K562 (cell line): ENCODE results near the gene IGSF23. TPM values are rescaled to one million over a fixed set of nuclear protein-coding genes. Genes with fewer than 3 reads are reported as not detected.

Experiments used
- ATAC-seq: fragments of 200-7000 bp; cut with Tn5 transposase; 3 replicates; pipeline ENCODE4 v1.9.1; 2020; ENCODE audit warnings: moderate library complexity
- BruUV-seq: library from RNA; stranded (reverse); fragments of 400-500 nt; replicated peaks from 2 replicates; lab custom pipeline; 2021; lab: Mats Ljungman, UMichigan
- CTCF ChIA-PET: fragments of 300-600 bp; formaldehyde crosslinking; extraction: SDS; loops from one replicate; lab custom pipeline; 2021; ENCODE audit warnings: low intra/inter-chr PET ratio; lab: Yijun Ruan, JAX
- POLR2A ChIA-PET: fragments of 300-600, 350-650 bp; sonication (Branson Sonifier 250); formaldehyde crosslinking; extraction: SDS; loops from one replicate; lab custom pipeline; 2021; ENCODE audit warnings: antibody characterized with exemption, inconsistent platforms; lab: Yijun Ruan, JAX
- DNase-seq, 4 experiments: peaks; one replicate each; pipeline versions ENCODE4 v3.0.0 to v3.0.0-alpha.2; 2011 to 2018; ENCODE audit warnings: low spot score in 3 of 4, mixed read lengths in 3 of 4; ENCODE audit errors: extremely low read depth in 1 of 4
- FAIRE-seq: peaks from 2 replicates; lab custom pipeline; 2011; peaks lifted over from hg19 to GRCh38; lab: Jason Lieb, UNC
- H2AFZ ChIP-seq: 2 replicates; pipeline ENCODE4 v1.6.0; 2011; ENCODE audit warnings: low read depth, low read length, control low read depth, inconsistent platforms
- H3K27ac ChIP-seq: fragments of 200-600 bp; 3 replicates; pipeline ENCODE4 v1.8.0; 2011; ENCODE audit warnings: low read depth, mild to moderate bottlenecking, control low read depth, inconsistent platforms, low read length, moderate library complexity, mixed read lengths; ENCODE audit errors: extremely low read depth
- H3K27me3 ChIP-seq, 2 experiments: fragments of 300-600 bp in 1 of 2; 2 replicates in 1 of 2; 3 replicates in 1 of 2; pipeline versions ENCODE4 v1.6.0 to v1.8.0; 2011; ENCODE audit warnings: inconsistent platforms in 2 of 2, low read length in 2 of 2, mild to moderate bottlenecking in 1 of 2, mixed read lengths in 1 of 2, moderate library complexity in 1 of 2; ENCODE audit not compliant: control insufficient read depth in 2 of 2, insufficient read depth in 2 of 2
- H3K36me3 ChIP-seq: fragments of 300-600 bp; 3 replicates; pipeline ENCODE4 v1.8.0; 2011; ENCODE audit warnings: mild to moderate bottlenecking, low read length, inconsistent platforms; ENCODE audit not compliant: control insufficient read depth, insufficient read depth
- H3K4me1 ChIP-seq, 2 experiments: fragments of 200-600 bp in 1 of 2; replicated peaks in 1 of 2; 2 replicates in 1 of 2; 3 replicates in 1 of 2; pipeline versions ENCODE4 v1.5.1 to v1.8.0; 2011; ENCODE audit warnings: inconsistent platforms in 2 of 2, low read length in 2 of 2, mild to moderate bottlenecking in 1 of 2, mixed read lengths in 1 of 2, moderate library complexity in 1 of 2; ENCODE audit not compliant: control insufficient read depth in 2 of 2, insufficient read depth in 2 of 2
- H3K4me2 ChIP-seq: 2 replicates; pipeline ENCODE4 v1.6.1; 2011; ENCODE audit warnings: low read length, control low read depth, inconsistent platforms, mixed read lengths; ENCODE audit not compliant: insufficient read depth
- H3K4me3 ChIP-seq: fragments of 200-600 bp; sonication (generic), shearing (Covaris generic); 2 replicates; pipeline ENCODE4 v1.5.1; 2016; ENCODE audit warnings: control low read depth, inconsistent platforms
- H3K79me2 ChIP-seq: fragments of 200-600 bp; 3 replicates; pipeline ENCODE4 v1.8.0; 2011; ENCODE audit warnings: low read length, inconsistent platforms; ENCODE audit not compliant: control insufficient read depth, insufficient read depth
- H3K9ac ChIP-seq, 2 experiments: 2 replicates each; pipeline versions ENCODE4 v1.6.0 to v1.6.1; 2011; ENCODE audit warnings: low read depth in 2 of 2, low read length in 2 of 2, control low read depth in 1 of 2, inconsistent platforms in 1 of 2, mild to moderate bottlenecking in 1 of 2, mixed read lengths in 1 of 2; ENCODE audit not compliant: insufficient read depth in 1 of 2
- H3K9me1 ChIP-seq: one replicate; pipeline ENCODE4 v1.6.0; 2011; ENCODE audit warnings: inconsistent platforms, mild to moderate bottlenecking, low read length, moderate library complexity; ENCODE audit not compliant: control insufficient read depth, insufficient read depth
- H3K9me3 ChIP-seq: replicated peaks from 2 replicates; pipeline ENCODE4 v1.5.1; 2011; ENCODE audit warnings: low read depth, low read length, inconsistent platforms; ENCODE audit not compliant: control insufficient read depth, insufficient read depth
- H4K20me1 ChIP-seq: replicated peaks from 2 replicates; pipeline ENCODE4 v1.6.1; 2011; ENCODE audit warnings: low read length, inconsistent platforms, mixed read lengths; ENCODE audit not compliant: control insufficient read depth, insufficient read depth
- ADNP ChIP-seq: fragments of 200-800 bp; sonication (Bioruptor generic); IDR thresholded peaks from 2 replicates; pipeline ENCODE4 v1.6.1; 2016; ENCODE audit warnings: missing genetic modification characterization, missing compliant biosample characterization
- ARNT ChIP-seq, 2 experiments: fragments of 450-650 bp; IDR thresholded peaks; 2 replicates each; pipeline ENCODE4 v1.6.1; 2016; ENCODE audit warnings: mild to moderate bottlenecking in 1 of 2
- BCOR ChIP-seq: fragments of 450-650 bp; IDR thresholded peaks from 2 replicates; pipeline ENCODE4 v1.6.1; 2016
- EZH2 ChIP-seq: IDR thresholded peaks from 2 replicates; pipeline ENCODE4 v1.6.1; 2012; ENCODE audit warnings: low read depth, mild to moderate bottlenecking, inconsistent platforms, low read length, borderline replicate concordance
- FUS ChIP-seq: fragments of 200-400 bp; formaldehyde crosslinking; optimal IDR thresholded peaks from 2 replicates; pipeline ENCODE3; 2017; ENCODE audit warnings: low read depth, low read length
- GMEB1 ChIP-seq: fragments of 250-450 bp; sonication (Bioruptor Pico); IDR thresholded peaks from 2 replicates; pipeline ENCODE4 v1.4.0; 2020; ENCODE audit warnings: mild to moderate bottlenecking
- GTF3C2 ChIP-seq: IDR thresholded peaks from 3 replicates; pipeline ENCODE4 v1.6.1; 2011; ENCODE audit warnings: borderline replicate concordance, mild to moderate bottlenecking, moderate library complexity; ENCODE audit not compliant: insufficient read length; ENCODE audit errors: extremely low read depth
- MCM3 ChIP-seq: fragments of 450-650 bp; IDR thresholded peaks from 2 replicates; pipeline ENCODE4 v1.6.1; 2016
- RBM25 ChIP-seq: fragments of 200-400 bp; formaldehyde crosslinking; IDR thresholded peaks from 2 replicates; pipeline ENCODE4 v1.6.1; 2018; ENCODE audit warnings: low read length, low read depth, moderate library complexity; ENCODE audit not compliant: severe bottlenecking
- RCOR1 ChIP-seq, 2 experiments: IDR thresholded peaks; 2 replicates each; pipeline ENCODE4 v1.6.1; 2012; ENCODE audit warnings: low read depth in 2 of 2, low read length in 2 of 2, borderline replicate concordance in 1 of 2, improper control_type of control experiment in 1 of 2
- SIN3A ChIP-seq, 2 experiments: fragments of 150-350 bp in 1 of 2; IDR thresholded peaks; 2 replicates each; pipeline ENCODE4 v1.6.1; 2011 to 2016; ENCODE audit warnings: borderline replicate concordance in 2 of 2, low read depth in 2 of 2, low read length in 2 of 2, mild to moderate bottlenecking in 2 of 2, moderate library complexity in 2 of 2; ENCODE audit not compliant: control insufficient read depth in 1 of 2
- SUPT5H ChIP-seq: fragments of 450-650 bp; IDR thresholded peaks from 2 replicates; pipeline ENCODE4 v1.6.1; 2016
- THRB ChIP-seq: fragments of 450-650 bp; formaldehyde crosslinking; conservative IDR thresholded peaks from 2 replicates; pipeline ENCODE4 v1.4.0; 2022; ENCODE audit warnings: mild to moderate bottlenecking, missing genetic modification characterization
- YBX1 ChIP-seq: fragments of 450-650 bp; IDR thresholded peaks from 2 replicates; pipeline ENCODE4 v1.7.1; 2016; ENCODE audit warnings: mild to moderate bottlenecking
- ZC3H4 ChIP-seq: sonication (generic); formaldehyde crosslinking; IDR thresholded peaks from 2 replicates; pipeline ENCODE4 v1.9.0; 2021; ENCODE audit warnings: missing genetic modification reagents, borderline replicate concordance
- ZFP36 ChIP-seq: fragments of 150-350 bp; IDR thresholded peaks from 2 replicates; pipeline ENCODE4 v1.6.1; 2018; ENCODE audit warnings: low read length, low read depth; ENCODE audit not compliant: partially characterized antibody
- ZNF274 ChIP-seq: IDR thresholded peaks from 2 replicates; pipeline ENCODE4 v1.6.1; 2011; ENCODE audit warnings: low read depth, mild to moderate bottlenecking, low read length, moderate library complexity, borderline replicate concordance
- ZNF507 ChIP-seq: conservative IDR thresholded peaks from 2 replicates; pipeline ENCODE4 v1.6.1; 2017; ENCODE audit warnings: missing genetic modification characterization, missing compliant biosample characterization
- ZSCAN32 ChIP-seq: fragments of 450-650 bp; formaldehyde crosslinking; IDR thresholded peaks from 2 replicates; pipeline ENCODE4 v1.4.0; 2020; ENCODE audit warnings: mild to moderate bottlenecking, moderate library complexity
- WGBS: fragments of 100-300 bp; shearing (Covaris generic); methylation state at CpG from one replicate; pipeline ENCODE4 v1.1.6; 2016; ENCODE audit warnings: low coverage, mixed read lengths; ENCODE audit not compliant: insufficient coverage; ENCODE audit errors: missing lambda C conversion rate; 5-methylcytosine and 5-hydroxymethylcytosine counted together
- in situ Hi-C: fragments of 300-500 bp; cut with MboI; formaldehyde crosslinking; loops from 4 replicates; pipeline ENCODE4 v1.15.0; 2018; ENCODE audit warnings: inconsistent platforms, mixed read lengths
- intact Hi-C: fragments of 100-400 bp; cut with micrococcal nuclease; formaldehyde crosslinking; loops from 2 replicates; pipeline ENCODE4 v1.14.2; 2022
- polyA plus RNA-seq, 8 experiments: library from polyadenylated mRNA; depleted of rRNA in 4 of 8; stranded (reverse) in 5 of 8; unstranded in 3 of 8; fragments of >200 nt; fragmentation: Nextera tagmentation in 2 of 8; fragmentation: Illumina TruSeq in 1 of 8; extraction: Ambion mirVana in 2 of 8; extraction: Trizol in 1 of 8; gene quantifications; 2 replicates each; pipeline versions ENCODE4 v1.2.1 to v1.2.3, GENCODE V29; 2011 to 2014; ENCODE audit warnings: inconsistent platforms in 1 of 8, missing spikeins in 1 of 8
- total RNA-seq, 7 experiments: library from RNA; depleted of rRNA in 6 of 7; stranded (reverse); fragments of >200 nt in 6 of 7; fragmentation: Illumina TruSeq in 2 of 7; extraction: Trizol in 2 of 7; gene quantifications; 2 replicates each; pipeline versions ENCODE4 v1.2.1 to v1.2.3, GENCODE V29; 2011 to 2021; ENCODE audit warnings: low replicate concordance in 1 of 7

IGSF23 gene
- total and polyA plus RNA-seq, 9 of the 15 experiments (the other 6 are each of a cell fraction or from before 2014, with no cell fraction given), result not detected

GRCh38 chr19:44646049-44646416 is 32.7 kb downstream of the IGSF23 start:
- Histone ChIP-seq H3K9ac (no peak overlapping the region), H3K4me3 (no peak overlapping the region), H3K27ac (no peak overlapping the region), H3K9me1 (no peaks in the 10 kb centered on the region), H3K9me3 (no peaks in the 10 kb centered on the region), H3K4me2 (no peak overlapping the region), H4K20me1 (no peaks in the 10 kb centered on the region), H3K79me2 (peaks cover 7% of the 10 kb centered on the region; the same call in 2 of the 3 replicates), H3K4me1 (peaks cover 0 to 25% of the 10 kb centered on the region in 2 experiments; a peak in 3 of 5 replicates), H3K36me3 (peaks cover 10% of the 10 kb centered on the region; the same call in 2 of the 3 replicates), H2AFZ (no peak overlapping the region), H3K27me3 (no peaks in the 10 kb centered on the region)
- ChIA-PET POLR2A (interaction anchor here (0.8 kb wide), 1 partner anchor 8 kb away, joined by 6 read pairs; no protein-coding TSS in a partner anchor), CTCF (no interaction called here)
- in situ Hi-C loops, result no loop called here
- FAIRE-seq (no peak), ATAC-seq (no peak), DNase-seq (no peak)
- 45% methylated on average over 3 of the region's 3 CpGs for WGBS
- intact Hi-C loops, result no loop called here
- BruUV-seq, result TSS peak; percentile 49
- TF ChIP-seq FUS, result no peak
- no peak for TF ChIP-seq ZNF507 (tag)
- TF ChIP-seq THRB (CRISPR knock-in tag), result no peak
- TF ChIP-seq MCM3, result no peak
- no peak for TF ChIP-seq ZNF274
- TF ChIP-seq ZC3H4, result no peak
- TF ChIP-seq GMEB1, result no peak
- TF ChIP-seq BCOR, result peak; percentile 78
- TF ChIP-seq ARNT (IDR thresholded peaks at IDR 0.05), result no peak
- TF ChIP-seq ZFP36, result peak; percentile 64
- TF ChIP-seq ZSCAN32, result no peak
- no peak for TF ChIP-seq RCOR1 (IDR thresholded peaks at IDR 0.05; ENCODE audit: borderline replicate concordance in 1 of 2, low read depth in 2 of 2, low read length in 2 of 2)
- TF ChIP-seq YBX1, result no peak
- TF ChIP-seq ADNP, result peak; percentile 20; the same call in 1 of the 2 replicates
- no peak for TF ChIP-seq SIN3A (IDR thresholded peaks at IDR 0.05; ENCODE audit: borderline replicate concordance in 2 of 2, control insufficient read depth in 1 of 2, low read depth in 2 of 2, low read length in 2 of 2)
- no peak for TF ChIP-seq SUPT5H
- no peak for TF ChIP-seq GTF3C2
- no peak for TF ChIP-seq EZH2
- TF ChIP-seq RBM25, result peak; percentile 96
